HL-60 (cell line): ENCODE measurements around the gene FAM177B.

Experiments used
- DNase-seq, 2 experiments: peaks; one replicate each; pipeline ENCODE4 v3.0.0-alpha.2; 2010 to 2020; ENCODE audit warnings: low read depth in 1 of 2, low spot score in 1 of 2
- H3K27ac ChIP-seq: fragments of 250-450 bp; sonication (Bioruptor Pico); replicated peaks from 2 replicates; pipeline ENCODE4 v1.5.1; 2020; ENCODE audit warnings: mild to moderate bottlenecking, moderate library complexity
- H3K27me3 ChIP-seq: fragments of 250-450 bp; sonication (Bioruptor Pico); 2 replicates; pipeline ENCODE4 v1.5.1; 2021; ENCODE audit warnings: mild to moderate bottlenecking, moderate library complexity; ENCODE audit not compliant: insufficient read depth, poor library complexity, severe bottlenecking
- H3K4me3 ChIP-seq: replicated peaks from 2 replicates; pipeline ENCODE4 v1.5.1; 2011; ENCODE audit warnings: mild to moderate bottlenecking, control low read depth, low read length; ENCODE audit not compliant: insufficient read depth
- GABPA ChIP-seq: IDR thresholded peaks from 2 replicates; pipeline ENCODE4 v1.6.1; 2012; ENCODE audit warnings: low read depth
- POLR2AphosphoS5 ChIP-seq: IDR thresholded peaks from 2 replicates; pipeline ENCODE4 v1.6.1; 2012; ENCODE audit warnings: low read depth
- REST ChIP-seq: IDR thresholded peaks from 2 replicates; pipeline ENCODE4 v1.6.1; 2012; ENCODE audit warnings: low read depth; ENCODE audit not compliant: insufficient replicate concordance
- SPI1 ChIP-seq: IDR thresholded peaks from 2 replicates; pipeline ENCODE4 v1.6.1; 2012; ENCODE audit warnings: low read depth, mild to moderate bottlenecking, borderline replicate concordance
- TF ChIP-seq, protein P1 (sequence below): IDR thresholded peaks from one replicate; pipeline ENCODE4 v1.5.1; 2011; ENCODE audit warnings: low read length, control low read depth, inconsistent platforms; ENCODE audit not compliant: insufficient read depth

The FAM177B gene

GRCh38 chr1:222757646-222758268 is 20.8 kb downstream of the FAM177B start:
- TF ChIP-seq GABPA (no peak), SPI1 (no peak), POLR2AphosphoS5 (no peak), REST (no peak)
- TF ChIP-seq, protein P1, sequence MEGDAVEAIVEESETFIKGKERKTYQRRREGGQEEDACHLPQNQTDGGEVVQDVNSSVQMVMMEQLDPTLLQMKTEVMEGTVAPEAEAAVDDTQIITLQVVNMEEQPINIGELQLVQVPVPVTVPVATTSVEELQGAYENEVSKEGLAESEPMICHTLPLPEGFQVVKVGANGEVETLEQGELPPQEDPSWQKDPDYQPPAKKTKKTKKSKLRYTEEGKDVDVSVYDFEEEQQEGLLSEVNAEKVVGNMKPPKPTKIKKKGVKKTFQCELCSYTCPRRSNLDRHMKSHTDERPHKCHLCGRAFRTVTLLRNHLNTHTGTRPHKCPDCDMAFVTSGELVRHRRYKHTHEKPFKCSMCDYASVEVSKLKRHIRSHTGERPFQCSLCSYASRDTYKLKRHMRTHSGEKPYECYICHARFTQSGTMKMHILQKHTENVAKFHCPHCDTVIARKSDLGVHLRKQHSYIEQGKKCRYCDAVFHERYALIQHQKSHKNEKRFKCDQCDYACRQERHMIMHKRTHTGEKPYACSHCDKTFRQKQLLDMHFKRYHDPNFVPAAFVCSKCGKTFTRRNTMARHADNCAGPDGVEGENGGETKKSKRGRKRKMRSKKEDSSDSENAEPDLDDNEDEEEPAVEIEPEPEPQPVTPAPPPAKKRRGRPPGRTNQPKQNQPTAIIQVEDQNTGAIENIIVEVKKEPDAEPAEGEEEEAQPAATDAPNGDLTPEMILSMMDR = no peak
- no peak overlapping the region for H3K4me3 ChIP-seq
- DNase-seq = no peak

DNA sequence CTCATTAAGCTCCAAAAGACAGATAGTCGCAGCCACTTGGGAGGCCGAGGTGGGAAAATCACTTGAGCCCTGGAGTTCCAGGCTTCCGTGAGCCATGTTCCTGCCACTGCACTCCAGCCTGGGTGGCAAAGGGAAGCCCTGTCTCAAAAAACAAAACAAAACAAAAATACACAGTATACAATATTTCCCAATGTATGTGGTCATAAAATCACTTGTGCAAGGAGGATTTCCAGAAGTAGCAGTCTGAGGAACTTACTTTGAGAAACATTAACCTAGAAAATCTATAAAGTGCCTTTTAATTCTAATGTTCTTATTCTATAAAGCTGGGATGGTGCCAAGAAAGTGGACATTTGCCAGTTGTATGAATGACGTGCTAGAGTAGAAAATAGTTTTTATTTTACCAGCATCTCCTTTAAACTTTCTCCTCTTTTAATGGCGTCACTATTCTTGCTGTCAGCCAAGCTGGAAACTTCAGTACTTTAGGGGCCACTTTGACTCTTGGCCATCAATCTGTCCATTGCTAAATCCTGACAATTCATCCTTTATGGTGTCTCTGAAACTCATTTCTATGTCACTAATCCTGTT is 22.5 kb downstream of the FAM177B start:
- DNase-seq = no peak
- TF ChIP-seq REST (no peak), POLR2AphosphoS5 (no peak), GABPA (no peak), SPI1 (no peak)
- TF ChIP-seq, protein P1 = no peak
- H3K27ac ChIP-seq = no peak overlapping the region
- H3K27me3 ChIP-seq = no peaks in the 10 kb centered on the region
- no peak overlapping the region for H3K4me3 ChIP-seq

More at GRCh38 chr1:222757646-222758268, 20.8 kb downstream of the FAM177B start:
- H3K27ac ChIP-seq = no peak overlapping the region
- no peaks in the 10 kb centered on the region for H3K27me3 ChIP-seq

DNA sequence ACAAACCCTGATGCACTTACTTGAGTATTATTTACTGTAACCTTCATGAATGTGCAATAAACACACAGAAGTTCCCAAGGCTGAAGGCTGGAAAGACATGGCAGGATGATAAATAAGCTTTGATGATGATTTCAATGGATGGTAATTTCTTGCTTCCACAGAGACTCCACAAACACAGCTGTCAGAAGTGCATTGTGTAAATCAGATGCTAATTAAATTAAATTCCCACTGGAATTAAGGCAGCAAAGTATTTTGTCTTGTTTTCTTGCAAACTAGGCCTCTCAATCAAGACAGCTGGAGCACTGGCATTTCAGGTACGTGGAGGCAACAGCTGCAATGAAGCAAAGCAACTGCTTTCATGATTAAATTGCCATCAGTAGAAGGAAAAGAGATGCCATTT is 24.1 kb downstream of the FAM177B start:
- H3K4me3 ChIP-seq = no peak overlapping the region

More for the DNA sequence above, 24.1 kb downstream of the FAM177B start:
- no peak for TF ChIP-seq SPI1
- TF ChIP-seq REST = no peak
- TF ChIP-seq, protein P1 = no peak
- TF ChIP-seq POLR2AphosphoS5 = no peak
- no peak for TF ChIP-seq GABPA
- DNase-seq = no peak
- Histone ChIP-seq H3K27ac (no peak overlapping the region), H3K27me3 (no peaks in the 10 kb centered on the region)
